ENCODE data around the gene WWOX. TPM values are rescaled to one million over a fixed set of nuclear protein-coding genes. Genes with fewer than 3 reads are reported as not detected.

Gene WWOX
- total and polyA plus RNA-seq, 2 of the 13 experiments (the other 11 are each of a cell fraction or from before 2014, with no cell fraction given) = 9.1 to 37.4 TPM

GRCh38 chr16:78705694-78706093, 606.2 kb downstream of the WWOX start (continued):
- TF ChIP-seq KIAA2018 (CRISPR knock-in tag; IDR thresholded peaks at IDR 0.05; ENCODE audit: borderline replicate concordance) = no peak
- peak in 1 of 2 experiments; percentile 4; a peak in 1 of 4 replicates for TF ChIP-seq EP300 (IDR thresholded peaks at IDR 0.05; ENCODE audit: low read depth in 2 of 2, low read length in 2 of 2)
- TF ChIP-seq EP300 (CRISPR knock-in tag; IDR thresholded peaks at IDR 0.05; ENCODE audit: borderline replicate concordance) = no peak
- TF ChIP-seq PAXIP1 (CRISPR knock-in tag; conservative IDR thresholded peaks at IDR 0.05) = 0 out of 2 replicates have a peak, but pooled peaks have one; percentile 23
- TF ChIP-seq ZBTB14 (CRISPR knock-in tag; IDR thresholded peaks at IDR 0.05) = no peak
- no peak for TF ChIP-seq LCORL (IDR thresholded peaks at IDR 0.05)
- no peak for TF ChIP-seq LCORL (CRISPR knock-in tag; IDR thresholded peaks at IDR 0.05)
- 0 out of 2 replicates have a peak, but pooled peaks have one; percentile 20 for TF ChIP-seq SIN3B (IDR thresholded peaks at IDR 0.05; ENCODE audit: low read length)
- TF ChIP-seq MNT (IDR thresholded peaks at IDR 0.05) = 0 out of 2 replicates have a peak, but pooled peaks have one; percentile 7
- no peak for TF ChIP-seq ELF1 (CRISPR knock-in tag; IDR thresholded peaks at IDR 0.05)
- no peak for TF ChIP-seq SMARCE1 (IDR thresholded peaks at IDR 0.05; ENCODE audit: borderline replicate concordance)
- TF ChIP-seq NONO (IDR thresholded peaks at IDR 0.05) = no peak
- TF ChIP-seq NONO (CRISPR knock-in tag; conservative IDR thresholded peaks at IDR 0.05) = no peak
- TF ChIP-seq ZNF800 (CRISPR knock-in tag; IDR thresholded peaks at IDR 0.05) = peak; percentile 54; the same call in 1 of the 2 replicates
